GM21528 (cell line): Measurements from ENCODE around the gene FCGR3A.

Source experiments
- ATAC-seq: cut with Tn5 transposase; IDR thresholded peaks from one replicate; pipeline ENCODE4 v1.9.1; 2021; ENCODE audit warnings: mild to moderate bottlenecking, moderate library complexity; ENCODE audit not compliant: unreplicated experiment, low FRiP score

Gene FCGR3A

GRCh38 chr1:161506336-161507223 lies 43.0 kb downstream of the FCGR3A start:
- no peak for ATAC-seq

GRCh38 chr1:161505686-161506085 lies 43.9 kb downstream of the FCGR3A start:
- no peak for ATAC-seq

- ATAC-seq, result no peak
Observed at GRCh38 chr1:161503394-161503748, 46.2 kb downstream of the FCGR3A start.

GRCh38 chr1:161502641-161503393 lies 46.8 kb downstream of the FCGR3A start:
- no peak for ATAC-seq

GRCh38 chr1:161502181-161502580 lies 47.4 kb downstream of the FCGR3A start:
- ATAC-seq, result no peak

GRCh38 chr1:161501234-161501633 lies 48.4 kb downstream of the FCGR3A start:
- ATAC-seq, result no peak

- no peak for ATAC-seq
Observed at GRCh38 chr1:161499099-161500039, 50.2 kb downstream of the FCGR3A start.

GRCh38 chr1:161498646-161499045 lies 51.0 kb downstream of the FCGR3A start:
- no peak for ATAC-seq

- ATAC-seq, result no peak
Observed at GRCh38 chr1:161497961-161498360, 51.7 kb downstream of the FCGR3A start.

GRCh38 chr1:161495490-161495889 lies 54.1 kb downstream of the FCGR3A start:
- no peak for ATAC-seq

GRCh38 chr1:161494091-161494735 lies 55.4 kb downstream of the FCGR3A start:
- no peak for ATAC-seq

GRCh38 chr1:161492827-161493226 lies 56.8 kb downstream of the FCGR3A start:
- no peak for ATAC-seq
